Psoas muscle (tissue), 8 donors: ENCODE data around the gene LRP10. TPM values are rescaled to one million over a fixed set of nuclear protein-coding genes. Genes with fewer than 3 reads are reported as not detected.

Experiments used
- ATAC-seq, 4 donors: fragments of 200-7000 bp; cut with Tn5 transposase; one replicate each; pipeline ENCODE4 v1.9.1; 2020; ENCODE audit warnings: moderate library complexity in 3 of 4, mild to moderate bottlenecking in 2 of 4
- DNase-seq, 2 donors: peaks; one replicate each; pipeline ENCODE4 v3.0.0-alpha.2; 2020
- H3K27ac ChIP-seq: fragments of 200-600 bp; one replicate; pipeline ENCODE4 v1.8.0; 2022
- H3K27me3 ChIP-seq, 3 donors: fragments of 200-600 bp in 1 of 3; one replicate each; pipeline versions ENCODE4 v1.6.1 to v1.8.0; 2013 to 2022; ENCODE audit warnings: low read length in 2 of 3, mild to moderate bottlenecking in 2 of 3, moderate library complexity in 1 of 3; ENCODE audit not compliant: insufficient read depth in 3 of 3
- H3K36me3 ChIP-seq, 2 donors: fragments of 200-600 bp in 1 of 2; one replicate each; pipeline versions ENCODE4 v1.6.1 to v1.8.0; 2013 to 2022; ENCODE audit warnings: low read depth in 1 of 2, mild to moderate bottlenecking in 1 of 2, moderate library complexity in 1 of 2; ENCODE audit not compliant: insufficient read depth in 1 of 2
- H3K4me1 ChIP-seq: fragments of 200-600 bp; one replicate; pipeline ENCODE4 v1.8.0; 2022
- H3K4me3 ChIP-seq: fragments of 200-600 bp; one replicate; pipeline ENCODE4 v1.8.0; 2022; ENCODE audit warnings: mild to moderate bottlenecking
- H3K9me3 ChIP-seq: fragments of 200-600 bp; one replicate; pipeline ENCODE4 v1.8.0; 2022
- CTCF ChIP-seq: fragments of 200-600 bp; IDR thresholded peaks from one replicate; pipeline ENCODE4 v1.8.0; 2022; ENCODE audit warnings: antibody characterized with exemption
- WGBS, 3 donors: extraction: QIAGEN DNeasy Blood & Tissue Kit; methylation state at CpG; one replicate each; pipeline versions ENCODE4 v1.1.6 to v1.1.7; 2013; 5-methylcytosine and 5-hydroxymethylcytosine counted together
- intact Hi-C, 2 donors: fragments of 100-400 bp; cut with DNase I; formaldehyde crosslinking; loops; one replicate each; pipeline versions ENCODE4 v1.11.0 to v1.14.2; 2022
- polyA plus RNA-seq, 3 donors: library from polyadenylated mRNA; stranded (reverse); fragments of 200-250 nt; gene quantifications; one replicate each; pipeline ENCODE4 v1.2.3, GENCODE V29; 2013
- total RNA-seq, 4 donors: library from RNA; stranded (reverse); fragmentation: NEBNext Ultra II Directional in 2 of 4; extraction: Animal tissue kit (Norgen Biotek cat#: 25700) in 2 of 4; gene quantifications; one replicate each; pipeline versions ENCODE4 v1.2.1 to v1.2.4, GENCODE V29; 2021 to 2023
- donor health status: healthy with polysubstance abuse.
- donor health status: DM: no; HTN: no; CAD: no; lungs with moderate emphysema.
- donor health status: Bipolar disorder and iron deficiency.
- donor health status: healthy.
- donor health status: DM: yes; HTN: yes; CAD: no.
- donor health status: DM: no; HTN: no; CAD: no.
- donor health status: DM: no; HTN: no; CAD: no.
- donor health status: DM: yes; HTN: yes; CAD: no.

The LRP10 gene
- total and polyA plus RNA-seq, 7 donors = 18.1 to 50.6 (median 33.1) TPM

- no peaks in the 10 kb centered on the region for H3K9me3 ChIP-seq
- WGBS, 3 donors = 94 to 96% (median 94%) methylated on average over 20 of the region's 20 CpGs
- H3K4me3 ChIP-seq = no peak overlapping the region
- no peak overlapping the region for H3K27ac ChIP-seq
- no peak for TF ChIP-seq CTCF
- intact Hi-C loops = no loop called here
- ATAC-seq (no peak), DNase-seq (no peak)
- peaks cover 7% of the 10 kb centered on the region for H3K4me1 ChIP-seq
- H3K27me3 ChIP-seq = no peaks in the 10 kb centered on the region
- peaks cover 0 to 62% of the 10 kb centered on the region in 2 donors for H3K36me3 ChIP-seq
Observed at GRCh38 chr14:22875748-22876319, 4.3 kb downstream of the LRP10 start.

- no peak for DNase-seq
- Histone ChIP-seq H3K4me1 (peaks cover 5% of the 10 kb centered on the region), H3K27ac (no peak overlapping the region), H3K9me3 (no peaks in the 10 kb centered on the region), H3K4me3 (no peak overlapping the region), H3K27me3 (no peaks in the 10 kb centered on the region), H3K36me3 (peaks cover 0 to 62% of the 10 kb centered on the region in 2 donors)
- WGBS, 3 donors = 90 to 94% (median 94%) methylated on average over 21 to 22 of the region's 22 CpGs
- no peak for TF ChIP-seq CTCF
- ATAC-seq = no peak
- intact Hi-C loops = no loop called here
Observed at GRCh38 chr14:22877000-22877501, 5.5 kb downstream of the LRP10 start.

GRCh38 chr14:22878271-22879246 lies 7.0 kb downstream of the LRP10 start:
- ATAC-seq = no peak
- WGBS, 3 donors = 73 to 79% (median 76%) methylated on average over 8 of the region's 8 CpGs
- Histone ChIP-seq H3K4me1 (no peaks in the 10 kb centered on the region), H3K27me3 (peaks cover 0 to 4% (median 0%) of the 10 kb centered on the region in 3 donors), H3K9me3 (no peaks in the 10 kb centered on the region), H3K27ac (no peak overlapping the region), H3K4me3 (no peak overlapping the region), H3K36me3 (peaks cover 0 to 57% of the 10 kb centered on the region in 2 donors)
- intact Hi-C loops = no loop called here
- TF ChIP-seq CTCF = no peak
- DNase-seq = no peak

- H3K4me1 ChIP-seq = no peaks in the 10 kb centered on the region
- no peak for DNase-seq
- peaks cover 0 to 20% (median 0%) of the 10 kb centered on the region in 3 donors for H3K27me3 ChIP-seq
- no peaks in the 10 kb centered on the region for H3K9me3 ChIP-seq
- H3K36me3 ChIP-seq = peaks cover 0 to 22% of the 10 kb centered on the region in 2 donors
- no peak overlapping the region for H3K27ac ChIP-seq
- TF ChIP-seq CTCF = no peak
- no peak overlapping the region for H3K4me3 ChIP-seq
- intact Hi-C loops = no loop called here
- 27 to 40% (median 34%) methylated on average over 7 of the region's 7 CpGs for WGBS, 3 donors
- no peak for ATAC-seq
Observed at GRCh38 chr14:22882064-22882463, 10.5 kb downstream of the LRP10 start.
